ENCODE results near the gene CACNA1C.
"Not testable (repeated sequence)": the region's sequence is repeated elsewhere in the genome, so short reads cannot be mapped to it uniquely, and the experiment has no call there.

CACNA1C gene

GRCh38 chr12:2673966-2674810 lies 621.4 kb downstream of the CACNA1C start:
- DNase-seq (ENCODE audit: low read depth): no peak

GRCh38 chr12:2675776-2676175 lies 623.0 kb downstream of the CACNA1C start:
- DNase-seq (ENCODE audit: low read depth): no peak

GRCh38 chr12:2677142-2677880 lies 624.5 kb downstream of the CACNA1C start:
- DNase-seq (ENCODE audit: low read depth): no peak

GRCh38 chr12:2678426-2678825 lies 625.6 kb downstream of the CACNA1C start:
- DNase-seq (ENCODE audit: low read depth): no peak

GRCh38 chr12:2679068-2679815 lies 626.5 kb downstream of the CACNA1C start:
- DNase-seq (ENCODE audit: low read depth): no peak

GRCh38 chr12:2679816-2680675 lies 627.3 kb downstream of the CACNA1C start:
- DNase-seq (ENCODE audit: low read depth): no peak

- no peak for DNase-seq (ENCODE audit: low read depth)
Observed at GRCh38 chr12:2680676-2681039, 627.9 kb downstream of the CACNA1C start.

- no peak for DNase-seq (ENCODE audit: low read depth)
Observed at GRCh38 chr12:2681450-2682205, 628.8 kb downstream of the CACNA1C start.

- DNase-seq (ENCODE audit: low read depth): no peak
Observed at GRCh38 chr12:2682296-2683251, 629.8 kb downstream of the CACNA1C start.

GRCh38 chr12:2683283-2684025 lies 630.7 kb downstream of the CACNA1C start:
- DNase-seq (ENCODE audit: low read depth): no peak

- DNase-seq (ENCODE audit: low read depth): not testable (repeated sequence)
Observed at GRCh38 chr12:2684026-2684325, 631.2 kb downstream of the CACNA1C start.

- DNase-seq (ENCODE audit: low read depth): not testable (repeated sequence)
Observed at GRCh38 chr12:2685620-2686279, 633.0 kb downstream of the CACNA1C start.

GRCh38 chr12:2686280-2686646 lies 633.5 kb downstream of the CACNA1C start:
- no peak for DNase-seq (ENCODE audit: low read depth)

- DNase-seq (ENCODE audit: low read depth): no peak
Observed at GRCh38 chr12:2687058-2687457, 634.3 kb downstream of the CACNA1C start.

GRCh38 chr12:2687726-2688125 lies 634.9 kb downstream of the CACNA1C start:
- no peak for DNase-seq (ENCODE audit: low read depth)

GRCh38 chr12:2688381-2688931 lies 635.7 kb downstream of the CACNA1C start:
- DNase-seq (ENCODE audit: low read depth): no peak

- no peak for DNase-seq (ENCODE audit: low read depth)
Observed at GRCh38 chr12:2689393-2689792, 636.6 kb downstream of the CACNA1C start.

- no peak for DNase-seq (ENCODE audit: low read depth)
Observed at GRCh38 chr12:2689879-2690278, 637.1 kb downstream of the CACNA1C start.

All from stimulated activated CD8-positive, alpha-beta memory T cell treated with anti-CD3 and anti-CD28 coated beads, Interleukin-12 subunit alpha, Interleukin-12 subunit beta, amount 100 ng/mL, for 1 hour (primary cell).